ENCODE results near the gene KANSL3.
A peak's percentile ranks its signal among the peaks of the same experiment; 100 is the strongest.

The KANSL3 gene

GRCh38 chr2:96651793-96652192 lies 13.7 kb upstream of the KANSL3 start:
- DNase-seq: no peak

- DNase-seq: no peak
Observed at GRCh38 chr2:96649342-96649741, 11.2 kb upstream of the KANSL3 start.

GRCh38 chr2:96648306-96648930 lies 10.3 kb upstream of the KANSL3 start:
- no peak for DNase-seq

GRCh38 chr2:96647681-96648080 lies 9.6 kb upstream of the KANSL3 start:
- DNase-seq: no peak

GRCh38 chr2:96642564-96643360 lies 4.7 kb upstream of the KANSL3 start, which contains the start of gene FER1L5:
Gene FER1L5, plus strand, starts transcription at chr2:96642764. Its CDS starts 73 bp downstream, at chr2:96642837.
- no peak for DNase-seq

- peak; percentile 64 for DNase-seq
Observed at GRCh38 chr2:96637385-96638143, 548 bp downstream of the KANSL3 start.

- no peak for DNase-seq
Observed at GRCh38 chr2:96636551-96637171, 1.5 kb downstream of the KANSL3 start.

GRCh38 chr2:96633641-96634040 lies 4.5 kb downstream of the KANSL3 start:
- no peak for DNase-seq

- no peak for DNase-seq
Observed at GRCh38 chr2:96631804-96632435, 6.2 kb downstream of the KANSL3 start.

GRCh38 chr2:96626553-96626942 lies 11.6 kb downstream of the KANSL3 start:
- DNase-seq: no peak

- no peak for DNase-seq
Observed at GRCh38 chr2:96625571-96626552, 12.2 kb downstream of the KANSL3 start.

- no peak for DNase-seq
Observed at GRCh38 chr2:96623116-96623515, 15.0 kb downstream of the KANSL3 start.

- no peak for DNase-seq
Observed at GRCh38 chr2:96622544-96622943, 15.6 kb downstream of the KANSL3 start.

- no peak for DNase-seq
Observed at GRCh38 chr2:96618596-96619283, 19.4 kb downstream of the KANSL3 start.

- DNase-seq: no peak
Observed at GRCh38 chr2:96617012-96617411, 21.1 kb downstream of the KANSL3 start.

- no peak for DNase-seq
Observed at GRCh38 chr2:96616535-96616934, 21.6 kb downstream of the KANSL3 start.

GRCh38 chr2:96616128-96616527 lies 22.0 kb downstream of the KANSL3 start:
- DNase-seq: no peak

GRCh38 chr2:96608469-96609455 lies 29.4 kb downstream of the KANSL3 start:
- DNase-seq: no peak

- DNase-seq: no peak
Observed at GRCh38 chr2:96604104-96604503, 34.0 kb downstream of the KANSL3 start.
